Medulla oblongata (tissue), 1 donor: Measurements from ENCODE around the gene IL1RN.

ENCODE experiments used
- DNase-seq: peaks from one replicate; pipeline ENCODE4 v3.0.0-alpha.2; 2015; ENCODE audit errors: extremely low spot score

IL1RN gene

GRCh38 chr2:113127646-113128570, 510 bp downstream of the IL1RN start:
- no peak for DNase-seq

GRCh38 chr2:113129519-113130078, 2.2 kb downstream of the IL1RN start:
- no peak for DNase-seq

GRCh38 chr2:113131352-113132185, 4.2 kb downstream of the IL1RN start:
- DNase-seq, result no peak

- no peak for DNase-seq
These were observed 5.1 kb downstream of the IL1RN start for GRCh38 chr2:113132414-113133021.

- no peak for DNase-seq
These were observed 6.6 kb downstream of the IL1RN start for GRCh38 chr2:113133704-113134598.

GRCh38 chr2:113134717-113135116, 7.3 kb downstream of the IL1RN start:
- DNase-seq, result no peak

- no peak for DNase-seq
These were observed 7.9 kb downstream of the IL1RN start for GRCh38 chr2:113135317-113135716.

GRCh38 chr2:113136828-113137775, 9.7 kb downstream of the IL1RN start:
- peak; percentile 66 for DNase-seq

GRCh38 chr2:113137827-113138226, 10.4 kb downstream of the IL1RN start:
- DNase-seq, result no peak

- DNase-seq, result peak; percentile 83
These were observed 11.3 kb downstream of the IL1RN start for GRCh38 chr2:113138428-113139322.

GRCh38 chr2:113141451-113141850, 14.1 kb downstream of the IL1RN start:
- no peak for DNase-seq

GRCh38 chr2:113142290-113142689, 14.9 kb downstream of the IL1RN start:
- DNase-seq, result no peak

GRCh38 chr2:113144259-113144658, 16.9 kb downstream of the IL1RN start:
- no peak for DNase-seq

- DNase-seq, result no peak
These were observed 21.5 kb downstream of the IL1RN start for GRCh38 chr2:113148606-113149552.

GRCh38 chr2:113149553-113150257, 22.3 kb downstream of the IL1RN start:
- DNase-seq, result no peak

GRCh38 chr2:113150258-113150601, 22.8 kb downstream of the IL1RN start:
- no peak for DNase-seq

- DNase-seq, result no peak
These were observed 27.9 kb downstream of the IL1RN start for GRCh38 chr2:113155331-113155730.
